Karpas-422 (cell line): Measurements from ENCODE around the gene TMEM40. TPM values are rescaled to one million over a fixed set of nuclear protein-coding genes. Genes with fewer than 3 reads are reported as not detected.

Experiments used
- DNase-seq: peaks from one replicate; pipeline ENCODE4 v3.0.0-alpha.2; 2015
- H2AFZ ChIP-seq: fragments of 200-600 bp; sonication (generic); 2 replicates; pipeline ENCODE4 v1.6.1; 2014; ENCODE audit warnings: antibody characterized with exemption, low read length, mixed read lengths
- H3K27ac ChIP-seq: fragments of 200-600 bp; sonication (generic); 2 replicates; pipeline ENCODE4 v1.5.1; 2014; ENCODE audit warnings: mild to moderate bottlenecking, low read length, moderate library complexity
- H3K27me3 ChIP-seq: fragments of 200-600 bp; sonication (generic); 2 replicates; pipeline ENCODE4 v1.6.1; 2014; ENCODE audit warnings: low read length, mixed read lengths
- H3K36me3 ChIP-seq: fragments of 200-600 bp; sonication (generic); 2 replicates; pipeline ENCODE4 v1.6.1; 2014; ENCODE audit warnings: low read length, mixed read lengths; ENCODE audit not compliant: insufficient read depth
- H3K4me1 ChIP-seq: fragments of 200-600 bp; sonication (generic); 2 replicates; pipeline ENCODE4 v1.6.1; 2014; ENCODE audit warnings: mild to moderate bottlenecking, low read length, mixed read lengths
- H3K4me2 ChIP-seq: fragments of 200-600 bp; sonication (generic); 2 replicates; pipeline ENCODE4 v1.6.1; 2014; ENCODE audit warnings: low read length, low read depth, mild to moderate bottlenecking; ENCODE audit not compliant: poor library complexity, severe bottlenecking
- H3K4me3 ChIP-seq: fragments of 200-600 bp; sonication (generic); 2 replicates; pipeline ENCODE4 v1.5.1; 2014; ENCODE audit warnings: mild to moderate bottlenecking, antibody characterized with exemption, low read length, mixed read lengths
- H3K79me2 ChIP-seq: fragments of 200-600 bp; sonication (generic); 2 replicates; pipeline ENCODE4 v1.6.1; 2014; ENCODE audit warnings: mild to moderate bottlenecking, low read length, mixed read lengths
- H3K9ac ChIP-seq: fragments of 200-600 bp; sonication (generic); 2 replicates; pipeline ENCODE4 v1.6.0; 2014; ENCODE audit warnings: low read length
- H3K9me2 ChIP-seq: fragments of 200-600 bp; sonication (generic), shearing (Covaris generic); replicated peaks from 2 replicates; pipeline ENCODE4 v1.6.0; 2014; ENCODE audit warnings: mild to moderate bottlenecking, low read length, moderate library complexity; ENCODE audit not compliant: insufficient read depth
- H3K9me3 ChIP-seq: fragments of 300-700, 200-600 bp; sonication (generic); 2 replicates; pipeline ENCODE4 v1.6.1; 2014; ENCODE audit warnings: low read length, mixed read lengths
- H4K20me1 ChIP-seq: fragments of 200-600 bp; sonication (generic); 2 replicates; pipeline ENCODE4 v1.6.1; 2014; ENCODE audit warnings: mild to moderate bottlenecking, antibody characterized with exemption, low read length, low read depth; ENCODE audit not compliant: insufficient read depth
- total RNA-seq: library from RNA; depleted of rRNA; stranded (reverse); fragments of >200 nt; shearing (Covaris generic); gene quantifications from 2 replicates; pipeline ENCODE4 v1.2.3, GENCODE V29; 2014; ENCODE audit warnings: low replicate concordance

The TMEM40 gene
- total RNA-seq, 1 experiment from 2014 or later = 0.26 TPM

- H3K4me2 ChIP-seq = peak overlapping the region; percentile 4
- peaks cover 62% of the 10 kb centered on the region for H3K4me1 ChIP-seq
- H3K9me2 ChIP-seq = no peaks in the 10 kb centered on the region
- H3K27ac ChIP-seq = no peak overlapping the region
- no peaks in the 10 kb centered on the region for H3K36me3 ChIP-seq
- no peaks in the 10 kb centered on the region for H3K27me3 ChIP-seq
- no peak for DNase-seq
- H4K20me1 ChIP-seq = no peaks in the 10 kb centered on the region
- H3K9me3 ChIP-seq = no peaks in the 10 kb centered on the region
- no peak overlapping the region for H3K4me3 ChIP-seq
- no peaks in the 10 kb centered on the region for H3K79me2 ChIP-seq
- H2AFZ ChIP-seq = no peak overlapping the region
- H3K9ac ChIP-seq = peak overlapping the region; percentile 19; the same call in 1 of the 2 replicates
Measured at GRCh38 chr3:12752102-12752501, 7.0 kb downstream of the TMEM40 start.

GRCh38 chr3:12751571-12751970 is 7.5 kb downstream of the TMEM40 start:
- Histone ChIP-seq H3K27ac (no peak overlapping the region), H3K9me3 (no peaks in the 10 kb centered on the region), H2AFZ (no peak overlapping the region), H3K79me2 (no peaks in the 10 kb centered on the region), H3K4me3 (no peak overlapping the region), H4K20me1 (no peaks in the 10 kb centered on the region), H3K9me2 (no peaks in the 10 kb centered on the region), H3K9ac (peak overlapping the region; percentile 19; the same call in 1 of the 2 replicates), H3K27me3 (no peaks in the 10 kb centered on the region), H3K4me2 (peak overlapping the region; percentile 4), H3K36me3 (no peaks in the 10 kb centered on the region), H3K4me1 (peaks cover 62% of the 10 kb centered on the region)
- DNase-seq = peak; percentile 74

GRCh38 chr3:12750658-12751071 is 8.4 kb downstream of the TMEM40 start:
- Histone ChIP-seq H3K27me3 (no peaks in the 10 kb centered on the region), H3K4me1 (peaks cover 59% of the 10 kb centered on the region), H3K9me3 (no peaks in the 10 kb centered on the region), H3K9me2 (no peaks in the 10 kb centered on the region), H3K27ac (peak overlapping the region; percentile 98), H2AFZ (peak overlapping the region; percentile 32; the same call in 1 of the 2 replicates), H3K4me3 (no peak overlapping the region), H3K36me3 (no peaks in the 10 kb centered on the region), H4K20me1 (no peaks in the 10 kb centered on the region), H3K79me2 (no peaks in the 10 kb centered on the region), H3K9ac (peak overlapping the region; percentile 59), H3K4me2 (peak overlapping the region; percentile 82)
- peak; percentile 74 for DNase-seq

GRCh38 chr3:12750223-12750622 is 8.8 kb downstream of the TMEM40 start:
- Histone ChIP-seq H2AFZ (peak overlapping the region; percentile 32; the same call in 1 of the 2 replicates), H4K20me1 (no peaks in the 10 kb centered on the region), H3K9ac (peak overlapping the region; percentile 59), H3K27ac (peak overlapping the region; percentile 98), H3K9me3 (no peaks in the 10 kb centered on the region), H3K36me3 (no peaks in the 10 kb centered on the region), H3K9me2 (no peaks in the 10 kb centered on the region), H3K4me1 (peaks cover 55% of the 10 kb centered on the region), H3K4me2 (peak overlapping the region; percentile 82), H3K27me3 (no peaks in the 10 kb centered on the region), H3K4me3 (peak overlapping the region; percentile 50; the same call in 1 of the 2 replicates), H3K79me2 (no peaks in the 10 kb centered on the region)
- peak; percentile 72 for DNase-seq

GRCh38 chr3:12748477-12748876 is 10.6 kb downstream of the TMEM40 start:
- peak overlapping the region; percentile 98 for H3K27ac ChIP-seq
- H3K9me2 ChIP-seq = no peaks in the 10 kb centered on the region
- H3K9ac ChIP-seq = peak overlapping the region; percentile 53
- H3K9me3 ChIP-seq = no peaks in the 10 kb centered on the region
- DNase-seq = peak; percentile 66
- no peaks in the 10 kb centered on the region for H4K20me1 ChIP-seq
- peak overlapping the region; percentile 25; the same call in 1 of the 2 replicates for H3K4me3 ChIP-seq
- H3K4me2 ChIP-seq = peak overlapping the region; percentile 82
- H3K27me3 ChIP-seq = no peaks in the 10 kb centered on the region
- no peaks in the 10 kb centered on the region for H3K79me2 ChIP-seq
- no peak overlapping the region for H2AFZ ChIP-seq
- H3K36me3 ChIP-seq = no peaks in the 10 kb centered on the region
- peaks cover 54% of the 10 kb centered on the region for H3K4me1 ChIP-seq

GRCh38 chr3:12746419-12746818 is 12.6 kb downstream of the TMEM40 start:
- Histone ChIP-seq H3K36me3 (no peaks in the 10 kb centered on the region), H3K4me3 (no peak overlapping the region), H3K79me2 (no peaks in the 10 kb centered on the region), H3K4me1 (peaks cover 39% of the 10 kb centered on the region), H3K27me3 (no peaks in the 10 kb centered on the region), H3K27ac (no peak overlapping the region), H3K9ac (no peak overlapping the region), H4K20me1 (no peaks in the 10 kb centered on the region), H2AFZ (no peak overlapping the region), H3K9me2 (no peaks in the 10 kb centered on the region), H3K4me2 (no peak overlapping the region), H3K9me3 (no peaks in the 10 kb centered on the region)
- DNase-seq = no peak

GRCh38 chr3:12744326-12744725 is 14.7 kb downstream of the TMEM40 start:
- Histone ChIP-seq H3K79me2 (no peaks in the 10 kb centered on the region), H3K9ac (no peak overlapping the region), H3K36me3 (no peaks in the 10 kb centered on the region), H3K4me1 (peaks cover 28% of the 10 kb centered on the region), H3K27me3 (no peaks in the 10 kb centered on the region), H4K20me1 (no peaks in the 10 kb centered on the region), H3K4me2 (no peak overlapping the region), H3K9me2 (no peaks in the 10 kb centered on the region), H3K27ac (no peak overlapping the region), H3K4me3 (no peak overlapping the region), H3K9me3 (no peaks in the 10 kb centered on the region), H2AFZ (no peak overlapping the region)
- no peak for DNase-seq

GRCh38 chr3:12743583-12743982 is 15.5 kb downstream of the TMEM40 start:
- Histone ChIP-seq H3K36me3 (no peaks in the 10 kb centered on the region), H3K4me3 (no peak overlapping the region), H4K20me1 (no peaks in the 10 kb centered on the region), H3K9ac (no peak overlapping the region), H3K4me2 (no peak overlapping the region), H3K79me2 (no peaks in the 10 kb centered on the region), H3K27ac (no peak overlapping the region), H3K27me3 (no peaks in the 10 kb centered on the region), H3K9me2 (no peaks in the 10 kb centered on the region), H2AFZ (no peak overlapping the region), H3K9me3 (no peaks in the 10 kb centered on the region), H3K4me1 (peaks cover 21% of the 10 kb centered on the region)
- no peak for DNase-seq
